GM19397 (cell line): ENCODE measurements around the gene PCGF2.

Source experiments
- ATAC-seq: cut with Tn5 transposase; IDR thresholded peaks from one replicate; pipeline ENCODE4 v1.9.1; 2021; ENCODE audit warnings: mild to moderate bottlenecking, moderate library complexity; ENCODE audit not compliant: unreplicated experiment

The PCGF2 gene

DNA sequence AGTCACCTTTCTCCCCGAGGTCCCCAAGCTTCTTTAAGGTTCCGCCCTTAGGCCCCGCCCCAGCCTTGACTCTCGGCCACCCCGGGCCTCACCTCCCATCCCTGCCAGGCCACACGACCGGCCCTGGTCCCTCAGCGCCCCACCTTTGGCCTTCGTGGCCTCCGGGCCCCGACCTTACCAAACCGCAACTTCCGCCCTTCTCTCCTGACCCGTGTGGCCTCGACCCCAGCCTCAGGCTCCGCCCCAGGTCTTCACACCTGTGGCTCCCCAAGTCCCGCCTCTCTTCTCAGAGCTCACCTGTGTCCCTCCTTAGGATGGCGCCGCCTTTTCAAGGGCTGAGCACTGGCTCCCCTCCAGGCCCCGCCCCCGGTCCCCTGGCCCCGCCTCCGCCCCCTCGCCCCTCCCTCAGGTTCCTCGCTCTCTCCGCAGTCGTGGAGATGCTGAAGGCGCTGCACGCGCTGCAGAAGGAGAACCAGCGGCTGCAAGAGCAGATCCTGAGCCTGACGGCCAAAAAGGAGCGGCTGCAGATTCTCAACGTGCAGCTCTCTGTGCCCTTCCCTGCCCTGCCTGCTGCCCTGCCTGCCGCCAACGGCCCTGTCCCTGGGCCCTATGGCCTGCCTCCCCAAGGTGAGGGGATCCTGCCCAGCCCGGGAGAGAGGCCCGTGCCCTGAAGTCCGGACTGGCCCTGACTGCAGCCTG is 28.0 kb downstream of the PCGF2 start:
- ATAC-seq = no peak

- no peak for ATAC-seq
Observed at GRCh38 chr17:38719289-38719942, 28.7 kb downstream of the PCGF2 start.

GRCh38 chr17:38717139-38717745 is 30.9 kb downstream of the PCGF2 start:
- ATAC-seq = no peak

GRCh38 chr17:38716368-38717005 is 31.6 kb downstream of the PCGF2 start:
- ATAC-seq = no peak

DNA sequence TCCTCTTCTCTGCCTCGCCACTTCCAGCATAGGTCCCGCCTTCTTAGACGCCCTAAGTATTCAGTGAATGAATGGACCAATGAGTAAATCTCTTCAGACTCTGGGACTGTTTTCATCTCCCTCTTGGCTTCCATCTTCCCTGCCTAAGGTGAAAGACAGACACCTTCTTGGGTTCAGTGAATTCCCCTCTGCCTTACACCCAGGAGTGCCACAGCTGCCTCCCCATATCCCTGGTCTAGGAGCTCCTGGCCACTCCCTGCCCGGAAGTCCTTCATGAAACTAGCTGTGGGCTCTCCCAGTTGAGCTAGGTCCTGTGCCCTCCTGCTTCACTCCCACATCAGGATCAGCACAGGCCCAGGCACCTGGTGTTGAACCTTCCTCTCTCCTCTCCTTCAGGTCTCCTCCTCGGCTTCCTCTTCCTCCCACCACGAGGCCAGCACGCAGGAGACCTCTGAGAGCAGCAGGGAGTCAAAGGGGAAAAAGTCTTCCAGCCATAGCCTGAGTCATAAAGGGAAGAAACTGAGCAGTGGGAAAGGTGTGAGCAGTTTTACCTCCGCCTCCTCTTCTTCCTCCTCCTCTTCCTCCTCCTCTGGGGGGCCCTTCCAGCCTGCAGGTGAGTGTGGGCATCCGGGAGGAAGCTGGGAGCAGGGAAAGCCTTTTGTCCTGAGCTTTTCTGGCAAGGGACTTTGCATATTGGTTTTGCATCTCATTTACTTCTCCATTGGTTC is 32.8 kb downstream of the PCGF2 start:
- no peak for ATAC-seq

GRCh38 chr17:38713456-38714075 is 34.6 kb downstream of the PCGF2 start:
- ATAC-seq = no peak

DNA sequence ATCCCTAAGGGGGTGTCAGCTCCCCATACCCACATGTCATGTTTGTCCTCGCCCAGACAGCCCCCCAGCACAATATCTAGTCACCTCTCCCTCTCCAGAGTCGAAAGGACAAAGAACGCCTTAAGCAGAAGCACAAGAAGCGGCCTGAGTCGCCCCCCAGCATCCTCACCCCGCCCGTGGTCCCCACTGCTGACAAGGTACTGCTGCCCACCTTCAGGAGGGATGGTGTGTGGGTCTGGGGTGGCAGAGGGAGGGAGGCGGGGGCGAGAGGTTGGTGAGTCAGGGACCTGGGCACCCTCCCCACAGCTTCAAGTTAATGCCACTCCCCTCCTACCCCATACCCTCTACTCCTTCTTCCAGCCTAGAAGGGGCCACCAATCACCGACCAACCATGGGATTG is 35.5 kb downstream of the PCGF2 start:
- ATAC-seq = no peak

- ATAC-seq = no peak
Observed at GRCh38 chr17:38711792-38712571, 36.2 kb downstream of the PCGF2 start.

- no peak for ATAC-seq
Observed at GRCh38 chr17:38710985-38711384, 37.2 kb downstream of the PCGF2 start.

- no peak for ATAC-seq
Observed at GRCh38 chr17:38710604-38710962, 37.6 kb downstream of the PCGF2 start.

GRCh38 chr17:38709864-38710603 is 38.1 kb downstream of the PCGF2 start:
- ATAC-seq = no peak

GRCh38 chr17:38709104-38709820 is 38.9 kb downstream of the PCGF2 start:
- no peak for ATAC-seq

DNA sequence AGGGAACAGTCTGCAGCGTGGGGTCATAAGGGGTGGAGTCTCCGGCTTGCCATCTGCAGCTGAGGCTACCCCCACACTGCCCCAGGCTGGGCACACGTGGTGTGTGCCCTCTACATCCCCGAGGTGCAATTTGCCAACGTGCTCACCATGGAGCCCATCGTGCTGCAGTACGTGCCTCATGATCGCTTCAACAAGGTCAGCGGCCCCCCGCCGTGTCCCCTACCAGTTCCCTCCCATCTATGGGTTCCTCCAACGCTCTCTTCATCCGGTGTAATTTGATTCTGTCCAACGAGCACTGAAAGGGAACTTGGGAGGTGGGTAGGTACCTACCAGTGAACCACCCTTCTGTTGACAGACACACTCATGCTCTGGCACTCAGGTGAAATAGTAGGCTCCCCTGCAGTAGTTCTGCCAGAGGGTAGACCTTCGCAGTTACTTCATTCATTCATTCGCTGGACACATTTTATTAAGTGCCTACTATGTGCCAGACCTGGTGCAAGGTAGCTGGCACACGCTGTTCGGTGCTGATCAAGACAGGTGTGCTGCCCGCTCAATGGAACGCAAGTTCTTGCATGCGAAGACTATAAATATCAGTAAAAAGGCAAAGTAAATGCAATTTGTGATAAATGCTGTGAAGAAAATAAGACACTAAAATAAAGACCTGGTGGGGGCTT is 40.3 kb downstream of the PCGF2 start:
- no peak for ATAC-seq

- ATAC-seq = no peak
Observed at GRCh38 chr17:38706505-38707216, 41.5 kb downstream of the PCGF2 start.

GRCh38 chr17:38705803-38706504 is 42.2 kb downstream of the PCGF2 start:
- no peak for ATAC-seq

DNA sequence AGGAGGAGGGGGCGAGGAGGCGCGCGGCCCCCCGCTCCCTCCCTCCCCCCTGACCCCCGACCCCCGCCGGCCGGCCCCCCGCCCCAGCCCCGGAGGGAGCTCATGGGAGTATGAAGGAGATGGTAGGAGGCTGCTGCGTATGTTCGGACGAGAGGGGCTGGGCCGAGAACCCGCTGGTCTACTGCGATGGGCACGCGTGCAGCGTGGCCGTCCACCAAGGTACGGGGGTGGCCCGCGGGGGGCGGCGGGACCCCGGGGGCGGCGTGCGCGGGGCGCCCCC is 42.7 kb downstream of the PCGF2 start:
- no peak for ATAC-seq
